Nephron (organoid): ENCODE results near the gene LTA.
"Not testable (repeated sequence)": the region's sequence is repeated elsewhere in the genome, so short reads cannot be mapped to it uniquely, and the experiment has no call there.

Experiments
- H3K27ac Mint-ChIP-seq, 3 experiments: 2 replicates each; pipeline ENCODE4 v1.8.0; 2020; ENCODE audit warnings: mixed read lengths in 3 of 3, mild to moderate bottlenecking in 2 of 3, moderate library complexity in 1 of 3
- H3K27me3 Mint-ChIP-seq: 2 replicates; pipeline ENCODE4 v1.8.0; 2021; ENCODE audit warnings: low read depth, mild to moderate bottlenecking, moderate library complexity, mixed read lengths
- H3K36me3 Mint-ChIP-seq: 2 replicates; pipeline ENCODE4 v1.8.0; 2020; ENCODE audit warnings: low read depth, mixed read lengths
- H3K4me1 Mint-ChIP-seq: 2 replicates; pipeline ENCODE4 v1.8.0; 2020; ENCODE audit warnings: mixed read lengths
- H3K4me3 Mint-ChIP-seq, 3 experiments: 2 replicates each; pipeline ENCODE4 v1.8.0; 2020; ENCODE audit warnings: mild to moderate bottlenecking in 3 of 3, mixed read lengths in 3 of 3, moderate library complexity in 2 of 3
- H3K9me3 Mint-ChIP-seq: 2 replicates; pipeline ENCODE4 v1.8.0; 2020; ENCODE audit warnings: mixed read lengths
- CTCF ChIP-seq, 3 experiments: fragments of 200-600 bp; sonication (generic); IDR thresholded peaks; one replicate each; pipeline ENCODE4 v1.5.0; 2021; ENCODE audit warnings: antibody characterized with exemption in 3 of 3; ENCODE audit not compliant: unreplicated experiment in 3 of 3

LTA gene

GRCh38 chr6:31586008-31586407, 13.9 kb downstream of the LTA start, which contains the start of gene LST1:
Gene LST1, plus strand, starts transcription at chr6:31586277. Its CDS starts 1,023 bp downstream, at chr6:31587300.
- Mint-ChIP-seq H3K9me3 (no peaks in the 10 kb centered on the region), H3K27me3 (peaks cover 11% of the 10 kb centered on the region)

GRCh38 chr6:31586599-31587281, 14.7 kb downstream of the LTA start:
- Mint-ChIP-seq H3K9me3 (no peaks in the 10 kb centered on the region), H3K27me3 (peaks cover 11% of the 10 kb centered on the region), H3K27ac (peak overlapping the region in 2 of 3 experiments; percentile 75), H3K4me3 (peak overlapping the region in 1 of 3 experiments; percentile 30), H3K36me3 (no peaks in the 10 kb centered on the region), H3K4me1 (peaks cover 21% of the 10 kb centered on the region)
- no peak for TF ChIP-seq CTCF (IDR thresholded peaks at IDR 0.05; ENCODE audit: unreplicated experiment in 3 of 3)

More at GRCh38 chr6:31586008-31586407, 13.9 kb downstream of the LTA start, which contains the start of gene LST1:
- peak within 1 kb of the TSS in 2 of 3 experiments; percentile 75 for H3K27ac Mint-ChIP-seq
- peaks cover 27% of the 10 kb centered on the region for H3K4me1 Mint-ChIP-seq
- peak within 1 kb of the TSS in 1 of 3 experiments; percentile 35 for H3K4me3 Mint-ChIP-seq
- no peak for TF ChIP-seq CTCF (IDR thresholded peaks at IDR 0.05; ENCODE audit: unreplicated experiment in 3 of 3)
- no peaks in the 10 kb centered on the region for H3K36me3 Mint-ChIP-seq

GRCh38 chr6:31587791-31588777, 16.0 kb downstream of the LTA start:
- Mint-ChIP-seq H3K36me3 (no peaks in the 10 kb centered on the region), H3K27me3 (peaks cover 11% of the 10 kb centered on the region)

GRCh38 chr6:31588871-31589650, 17.0 kb downstream of the LTA start:
- no peaks in the 10 kb centered on the region for H3K9me3 Mint-ChIP-seq
- peaks cover 18% of the 10 kb centered on the region for H3K4me1 Mint-ChIP-seq
- H3K4me3 Mint-ChIP-seq: no peak overlapping the region
- TF ChIP-seq CTCF (IDR thresholded peaks at IDR 0.05; ENCODE audit: unreplicated experiment in 3 of 3): no peak
- H3K36me3 Mint-ChIP-seq: no peaks in the 10 kb centered on the region
- H3K27me3 Mint-ChIP-seq: peaks cover 11% of the 10 kb centered on the region
- H3K27ac Mint-ChIP-seq: peak overlapping the region in 2 of 3 experiments; percentile 31 to 38

More at GRCh38 chr6:31587791-31588777, 16.0 kb downstream of the LTA start:
- Mint-ChIP-seq H3K27ac (peak overlapping the region in 2 of 3 experiments; percentile 75 to 91), H3K9me3 (no peaks in the 10 kb centered on the region), H3K4me3 (peak overlapping the region in 2 of 3 experiments; percentile 45 to 54), H3K4me1 (peaks cover 18% of the 10 kb centered on the region)
- TF ChIP-seq CTCF (IDR thresholded peaks at IDR 0.05; ENCODE audit: unreplicated experiment in 3 of 3): no peak

GRCh38 chr6:31590691-31591090, 18.6 kb downstream of the LTA start:
- peaks cover 14% of the 10 kb centered on the region for H3K27me3 Mint-ChIP-seq
- not testable (repeated sequence) for H3K4me3 Mint-ChIP-seq, H3K27ac Mint-ChIP-seq, H3K36me3 Mint-ChIP-seq, H3K9me3 Mint-ChIP-seq
- H3K4me1 Mint-ChIP-seq: peaks cover 16% of the 10 kb centered on the region
